ENCODE measurements around the gene SUMF2.
"Not testable (repeated sequence)": the region's sequence is repeated elsewhere in the genome, so short reads cannot be mapped to it uniquely, and the experiment has no call there.

SUMF2 gene

DNA sequence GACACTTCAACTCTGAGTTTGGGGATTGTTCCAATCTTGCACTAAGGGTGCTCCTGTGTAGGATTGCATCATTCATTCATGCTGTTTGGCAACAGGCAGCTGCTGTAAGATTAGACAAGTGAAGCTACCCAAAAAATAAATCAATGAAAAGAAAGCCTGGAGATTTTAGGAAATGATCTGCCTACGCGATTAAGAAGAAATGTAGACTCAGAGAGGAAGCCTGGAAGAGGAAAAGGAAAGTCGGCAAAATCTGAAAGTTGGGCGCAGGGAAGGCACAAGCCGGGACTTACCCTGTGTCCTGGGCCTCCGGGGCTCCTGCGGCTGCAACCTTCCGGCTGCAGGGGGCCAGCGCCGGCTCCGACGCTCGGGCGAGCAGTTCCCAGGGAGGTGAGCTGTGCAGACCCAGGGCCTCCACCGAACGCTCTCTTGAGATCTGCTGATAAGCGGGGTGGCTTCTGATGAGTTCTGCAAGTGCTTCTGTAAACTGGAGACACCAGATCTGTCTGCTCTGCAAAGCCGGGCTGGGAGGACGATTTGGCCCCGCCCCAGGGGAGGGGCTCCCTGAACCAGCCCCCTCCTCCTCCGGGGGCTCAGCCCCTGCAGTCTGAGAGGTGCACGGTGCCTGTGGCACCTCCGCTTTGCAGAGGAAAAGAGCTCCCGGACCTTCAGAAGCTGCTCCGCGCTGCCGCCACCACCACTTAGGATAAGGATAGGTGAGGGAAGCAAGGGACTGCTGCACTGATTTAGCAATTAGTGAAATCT lies 30.2 kb upstream of the SUMF2 start:
- TF ChIP-seq, protein P1, sequence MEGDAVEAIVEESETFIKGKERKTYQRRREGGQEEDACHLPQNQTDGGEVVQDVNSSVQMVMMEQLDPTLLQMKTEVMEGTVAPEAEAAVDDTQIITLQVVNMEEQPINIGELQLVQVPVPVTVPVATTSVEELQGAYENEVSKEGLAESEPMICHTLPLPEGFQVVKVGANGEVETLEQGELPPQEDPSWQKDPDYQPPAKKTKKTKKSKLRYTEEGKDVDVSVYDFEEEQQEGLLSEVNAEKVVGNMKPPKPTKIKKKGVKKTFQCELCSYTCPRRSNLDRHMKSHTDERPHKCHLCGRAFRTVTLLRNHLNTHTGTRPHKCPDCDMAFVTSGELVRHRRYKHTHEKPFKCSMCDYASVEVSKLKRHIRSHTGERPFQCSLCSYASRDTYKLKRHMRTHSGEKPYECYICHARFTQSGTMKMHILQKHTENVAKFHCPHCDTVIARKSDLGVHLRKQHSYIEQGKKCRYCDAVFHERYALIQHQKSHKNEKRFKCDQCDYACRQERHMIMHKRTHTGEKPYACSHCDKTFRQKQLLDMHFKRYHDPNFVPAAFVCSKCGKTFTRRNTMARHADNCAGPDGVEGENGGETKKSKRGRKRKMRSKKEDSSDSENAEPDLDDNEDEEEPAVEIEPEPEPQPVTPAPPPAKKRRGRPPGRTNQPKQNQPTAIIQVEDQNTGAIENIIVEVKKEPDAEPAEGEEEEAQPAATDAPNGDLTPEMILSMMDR (IDR thresholded peaks at IDR 0.05; ENCODE audit: low read depth, low read length), result peak; percentile 43
- DNase-seq (ENCODE audit: extremely low read depth, low read depth), result no peak

- TF ChIP-seq, protein P1 (IDR thresholded peaks at IDR 0.05; ENCODE audit: low read depth, low read length), result no peak
- DNase-seq (ENCODE audit: extremely low read depth, low read depth), result no peak
These were observed 23.4 kb upstream of the SUMF2 start for GRCh38 chr7:56040730-56041129.

DNA sequence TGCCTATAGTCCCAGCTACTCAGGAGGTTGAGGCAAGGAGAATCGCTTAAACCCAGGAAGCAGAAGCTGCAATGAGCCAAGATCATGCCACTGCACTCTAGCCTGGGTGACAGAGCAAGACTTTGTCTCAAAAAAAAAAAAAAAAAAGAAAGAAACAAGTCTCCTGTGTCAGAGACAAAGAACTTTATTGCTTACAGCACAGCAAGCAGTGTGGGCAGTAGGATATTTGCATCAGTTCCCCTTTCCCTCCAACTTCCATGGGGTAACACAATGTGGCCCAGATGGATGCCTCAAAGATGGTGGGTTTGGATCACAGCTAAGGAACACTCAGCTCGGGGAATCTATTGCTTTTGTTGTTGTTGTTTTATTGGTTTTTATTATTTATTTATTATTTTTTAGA lies 18.3 kb upstream of the SUMF2 start:
- DNase-seq (ENCODE audit: extremely low read depth, low read depth), result not testable (repeated sequence)

DNA sequence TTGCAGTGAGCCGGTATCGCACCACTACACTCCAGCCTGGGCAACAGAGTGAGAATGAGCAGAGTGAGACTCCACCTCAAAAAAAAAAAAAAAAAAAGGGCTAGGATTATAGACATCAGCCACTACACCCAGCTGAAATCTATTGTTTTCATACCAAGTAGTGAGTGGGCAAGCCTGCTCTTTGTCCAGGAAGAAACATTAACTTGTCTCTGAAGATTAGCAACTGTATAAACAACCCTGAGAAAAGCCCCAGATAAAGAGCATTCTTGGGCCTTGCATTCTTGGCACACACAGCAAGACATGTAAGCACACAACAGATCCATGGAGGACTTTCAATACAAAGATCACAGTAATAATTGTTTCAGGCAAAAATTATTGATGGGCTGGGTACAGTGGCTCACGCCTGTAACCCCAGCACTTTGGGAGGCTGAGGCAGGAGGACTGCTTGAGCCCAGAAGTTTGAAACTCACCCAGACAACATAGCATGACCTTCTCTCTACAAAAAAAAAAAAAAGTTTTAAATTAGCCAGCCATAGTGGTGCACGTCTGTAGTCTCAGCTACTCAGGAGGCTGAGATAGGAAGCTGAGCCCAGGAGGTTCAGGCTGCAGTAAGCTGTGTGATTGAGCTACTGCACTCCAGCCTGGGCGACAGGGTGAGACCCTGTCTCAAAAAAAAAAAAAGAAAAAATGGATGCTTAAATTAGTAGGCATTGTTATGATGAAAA lies 17.2 kb upstream of the SUMF2 start:
- TF ChIP-seq, protein P1 (IDR thresholded peaks at IDR 0.05; ENCODE audit: low read depth, low read length), result no peak
- peak; percentile 77 for DNase-seq (ENCODE audit: extremely low read depth, low read depth)

GRCh38 chr7:56047446-56048116 lies 16.5 kb upstream of the SUMF2 start:
- not testable (repeated sequence) for DNase-seq (ENCODE audit: extremely low read depth, low read depth)

DNA sequence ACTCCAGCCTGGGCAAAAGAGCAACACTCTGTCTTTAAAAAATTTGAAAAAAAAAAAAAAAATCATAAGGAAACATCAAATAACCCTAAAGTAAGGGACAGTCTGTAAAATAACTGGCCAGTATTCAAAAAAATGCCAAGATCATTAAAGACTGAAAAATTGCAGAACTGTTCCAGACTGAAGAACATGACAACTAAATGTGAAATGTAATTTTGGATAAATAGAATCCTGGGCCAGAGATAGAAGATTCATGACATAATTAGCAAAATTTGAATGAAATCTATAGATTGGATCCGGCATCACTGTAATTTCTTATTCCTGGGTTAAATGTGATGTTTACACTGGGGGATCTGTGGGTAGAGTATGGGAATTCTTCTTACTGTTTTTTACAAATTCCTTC lies 15.8 kb upstream of the SUMF2 start:
- TF ChIP-seq, protein P1 (IDR thresholded peaks at IDR 0.05; ENCODE audit: low read depth, low read length), result no peak
- no peak for DNase-seq (ENCODE audit: extremely low read depth, low read depth)

GRCh38 chr7:56048763-56049162 lies 15.3 kb upstream of the SUMF2 start:
- not testable (repeated sequence) for DNase-seq (ENCODE audit: extremely low read depth, low read depth)

GRCh38 chr7:56051053-56051338 lies 13.1 kb upstream of the SUMF2 start:
- TF ChIP-seq, protein P1 (IDR thresholded peaks at IDR 0.05; ENCODE audit: low read depth, low read length), result no peak
- DNase-seq (ENCODE audit: extremely low read depth, low read depth), result no peak

Measured in AG09319 (cell line).